HL-60/S4 treated with retinoic acid at 250 ng/mL for 4 days and 3 days (cell line): ENCODE data around the gene NOC3L.

ENCODE experiments used
- in situ Hi-C: fragments of 300-500 bp; cut with MboI; formaldehyde crosslinking; loops from 2 replicates; pipeline ENCODE4 v1.7.0; 2022; ENCODE audit warnings: low sequenced_read_pairs

NOC3L gene

GRCh38 chr10:94308866-94309265 is 53.9 kb downstream of the NOC3L start:
- in situ Hi-C loops = no loop called here

- in situ Hi-C loops = no loop called here
Observed at GRCh38 chr10:94307046-94307615, 55.6 kb downstream of the NOC3L start.

GRCh38 chr10:94303929-94304328 is 58.8 kb downstream of the NOC3L start:
- in situ Hi-C loops = no loop called here

GRCh38 chr10:94300042-94300441 is 62.7 kb downstream of the NOC3L start:
- in situ Hi-C loops = no loop called here

- in situ Hi-C loops = loop anchor here (25.0 kb wide), 1 partner anchor 138 kb away; no protein-coding TSS in a partner anchor
Observed at GRCh38 chr10:94299417-94299816, 63.3 kb downstream of the NOC3L start.

GRCh38 chr10:94294168-94294567 is 68.6 kb downstream of the NOC3L start:
- in situ Hi-C loops = loop anchor here (25.0 kb wide), 1 partner anchor 143 kb away; no protein-coding TSS in a partner anchor

- in situ Hi-C loops = loop anchor here (25.0 kb wide), 1 partner anchor 144 kb away; no protein-coding TSS in a partner anchor
Observed at GRCh38 chr10:94293354-94293753, 69.4 kb downstream of the NOC3L start.

GRCh38 chr10:94292434-94293090 is 70.2 kb downstream of the NOC3L start:
- in situ Hi-C loops = loop anchor here (25.0 kb wide), 1 partner anchor 145 kb away; no protein-coding TSS in a partner anchor

- in situ Hi-C loops = loop anchor here (25.0 kb wide), 1 partner anchor 149 kb away; no protein-coding TSS in a partner anchor
Observed at GRCh38 chr10:94288361-94289101, 74.2 kb downstream of the NOC3L start.

GRCh38 chr10:94287336-94287735 is 75.4 kb downstream of the NOC3L start:
- in situ Hi-C loops = loop anchor here (25.0 kb wide), 1 partner anchor 150 kb away; no protein-coding TSS in a partner anchor

GRCh38 chr10:94286901-94287300 is 75.8 kb downstream of the NOC3L start:
- in situ Hi-C loops = loop anchor here (25.0 kb wide), 1 partner anchor 150 kb away; no protein-coding TSS in a partner anchor

GRCh38 chr10:94285271-94285670 is 77.5 kb downstream of the NOC3L start:
- in situ Hi-C loops = loop anchor here (25.0 kb wide), 1 partner anchor 152 kb away; no protein-coding TSS in a partner anchor
